GM11168 (cell line): ENCODE measurements around the gene RHOH.

Experiments
- in situ Hi-C: fragments of 300-500 bp; cut with MboI; formaldehyde crosslinking; loops from one replicate; pipeline ENCODE4 v1.12.0; 2022; ENCODE audit warnings: low sequenced_read_pairs; ENCODE audit not compliant: unreplicated experiment

Gene RHOH

DNA sequence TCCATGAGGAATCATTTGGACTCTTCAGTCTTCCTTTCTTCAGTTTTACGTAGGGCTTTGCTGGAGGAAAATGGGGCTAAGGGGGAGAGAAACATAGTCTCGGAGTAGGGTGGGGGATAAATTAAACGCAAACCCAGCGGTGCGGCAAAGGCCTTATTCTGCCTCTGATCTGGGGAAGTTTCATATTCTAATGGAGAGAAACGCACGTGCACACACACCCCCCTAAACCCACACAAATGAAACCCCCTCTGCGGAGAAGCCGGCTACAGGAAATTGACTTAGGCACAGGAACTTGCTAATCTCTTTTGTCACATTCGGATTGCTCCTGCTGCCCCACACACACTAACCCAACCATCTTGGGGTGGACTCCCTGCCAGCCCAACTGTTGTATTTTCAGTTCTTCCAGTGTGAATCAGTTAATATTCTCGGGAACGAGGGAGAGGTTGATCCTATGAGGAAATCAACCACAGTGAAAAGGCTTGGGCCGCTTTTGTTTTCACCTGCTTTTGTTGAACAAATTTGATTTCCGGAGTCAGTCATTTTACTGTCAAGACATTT is at the start of gene RHOH:
Gene RHOH (plus strand): TSS at position 308 of the 558 bp plus-strand sequence. CDS start 46,356 bp downstream, outside the sequence.
- in situ Hi-C loops, result no loop called here

- in situ Hi-C loops, result loop anchor here (5.0 kb wide), 1 partner anchor 170 kb away; no protein-coding TSS in a partner anchor
Observed at GRCh38 chr4:40147490-40147889, 49.3 kb upstream of the RHOH start.

DNA sequence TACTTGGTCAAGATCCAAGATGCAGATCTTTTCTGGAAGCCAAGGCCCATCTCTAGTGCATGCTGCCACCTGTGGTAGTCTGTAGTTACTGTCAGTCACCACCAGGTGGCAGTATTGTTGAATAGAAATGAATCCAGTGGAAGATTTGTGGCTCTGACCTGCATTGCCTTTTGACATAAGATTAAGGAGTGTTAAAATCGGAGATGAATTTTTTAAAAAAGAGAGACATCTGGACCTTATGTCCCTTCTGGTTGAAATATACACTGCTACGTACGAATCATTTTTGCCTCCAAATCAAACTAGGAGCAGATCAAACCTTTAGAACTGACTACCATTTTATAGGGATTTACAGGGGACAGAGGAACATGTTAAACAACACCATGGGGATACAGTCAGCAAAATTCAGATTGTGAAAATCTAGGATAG is 46.9 kb upstream of the RHOH start:
- in situ Hi-C loops, result loop anchor here (5.0 kb wide), 1 partner anchor 167 kb away; no protein-coding TSS in a partner anchor

- in situ Hi-C loops, result no loop called here
Observed at GRCh38 chr4:40150932-40151331, 45.9 kb upstream of the RHOH start.

GRCh38 chr4:40152637-40153036 is 44.2 kb upstream of the RHOH start:
- in situ Hi-C loops, result no loop called here

- in situ Hi-C loops, result no loop called here
Observed at GRCh38 chr4:40157436-40157835, 39.4 kb upstream of the RHOH start.

- in situ Hi-C loops, result no loop called here
Observed at GRCh38 chr4:40160258-40160657, 36.6 kb upstream of the RHOH start.

DNA sequence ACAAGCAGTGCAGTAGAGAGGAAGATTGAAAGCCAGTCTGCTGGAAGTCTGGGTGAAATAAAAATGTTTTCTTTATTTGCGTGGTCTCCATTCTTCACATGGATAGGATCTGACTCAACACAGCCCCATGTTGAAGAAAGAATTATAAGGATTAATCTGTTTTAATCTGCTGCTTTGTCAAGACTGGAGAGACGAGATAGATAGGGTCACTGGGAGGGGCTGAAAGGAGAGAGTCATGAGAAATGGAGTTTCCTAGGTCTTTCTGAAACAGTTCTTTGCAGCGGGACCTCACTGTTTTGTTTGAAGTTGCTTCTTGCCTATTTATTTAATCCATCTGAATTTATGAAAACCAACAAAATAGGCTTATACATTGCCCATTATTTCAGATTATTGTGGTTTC is 32.4 kb upstream of the RHOH start:
- in situ Hi-C loops, result no loop called here

DNA sequence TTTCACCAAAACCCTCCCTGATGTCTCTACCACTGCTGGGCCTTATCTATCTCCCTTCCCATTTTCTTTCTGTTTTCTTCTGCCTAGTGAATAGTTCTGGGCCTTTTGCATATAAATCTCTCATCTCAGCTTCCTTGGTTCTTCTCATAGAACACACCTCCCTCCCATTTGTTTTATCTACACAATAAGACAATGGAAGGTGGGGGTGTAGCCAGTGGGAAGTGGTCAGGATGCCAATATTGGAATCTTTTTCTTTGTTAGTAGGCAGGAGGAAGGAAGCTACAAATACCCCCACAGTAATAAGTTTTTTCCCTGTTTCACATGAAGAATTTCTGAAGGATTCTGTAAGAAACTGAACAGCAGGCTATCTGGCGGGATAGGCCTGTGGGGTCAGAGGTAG is 30.9 kb upstream of the RHOH start:
- in situ Hi-C loops, result no loop called here

GRCh38 chr4:40168070-40168469 is 28.8 kb upstream of the RHOH start:
- in situ Hi-C loops, result no loop called here

DNA sequence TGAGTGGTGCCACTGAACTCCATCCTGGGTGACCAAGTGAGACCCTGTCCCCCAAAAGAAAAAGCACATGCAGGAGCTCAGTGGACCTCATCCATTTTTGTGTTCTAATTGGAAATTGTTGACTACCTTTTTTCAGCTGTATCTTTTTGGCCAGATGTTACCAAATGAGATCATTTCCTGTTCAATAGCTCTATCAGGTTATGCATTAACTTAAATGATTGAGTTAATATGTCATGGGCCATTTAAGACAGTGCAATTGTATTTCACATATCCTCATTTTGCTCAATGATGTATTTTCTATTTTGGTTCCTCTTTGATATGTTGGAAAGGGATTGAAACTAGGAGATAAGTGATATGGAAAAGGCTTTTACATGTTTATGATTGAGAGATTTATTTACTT is 26.2 kb upstream of the RHOH start:
- in situ Hi-C loops, result no loop called here

DNA sequence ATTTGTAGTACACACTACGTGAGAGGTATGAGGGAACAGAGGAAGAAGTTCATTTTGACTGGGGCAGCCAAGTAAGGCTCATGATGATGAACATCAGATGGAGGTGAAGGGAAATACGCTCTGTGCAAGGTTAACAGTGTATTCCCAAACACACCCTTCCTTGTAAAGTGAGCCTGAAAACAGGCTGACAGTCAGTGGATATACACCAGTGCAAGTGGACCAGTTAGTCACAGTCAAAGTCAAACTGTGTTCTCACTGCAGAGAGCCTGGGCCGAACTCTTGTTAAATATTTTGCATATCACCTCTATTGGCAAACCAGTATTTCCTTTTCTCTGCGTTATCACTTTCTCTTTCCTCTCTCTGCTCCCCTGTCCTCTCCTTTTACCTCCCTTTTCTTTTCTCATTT is 23.4 kb upstream of the RHOH start:
- in situ Hi-C loops, result no loop called here

- in situ Hi-C loops, result no loop called here
Observed at GRCh38 chr4:40176602-40177001, 20.2 kb upstream of the RHOH start.

- in situ Hi-C loops, result no loop called here
Observed at GRCh38 chr4:40177591-40177990, 19.2 kb upstream of the RHOH start.

DNA sequence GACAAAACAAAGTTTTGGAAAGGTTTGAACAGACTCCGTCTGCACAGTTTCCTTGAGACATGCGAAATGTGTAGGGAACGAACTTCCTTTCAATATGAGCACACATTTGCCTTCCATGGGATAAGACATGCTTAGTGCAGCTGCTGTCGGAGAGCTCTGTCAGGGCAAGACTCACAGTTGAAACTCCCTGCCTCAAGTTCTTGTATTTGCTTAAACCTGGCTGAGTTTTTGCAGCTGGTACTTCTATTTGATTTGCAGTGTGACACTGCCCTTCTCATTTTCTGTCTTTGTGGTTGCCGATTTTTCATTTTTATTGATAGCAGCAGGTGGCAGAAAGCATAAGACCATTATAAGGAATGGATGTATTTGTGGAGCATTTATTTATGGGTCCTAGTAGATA is 18.2 kb upstream of the RHOH start:
- in situ Hi-C loops, result no loop called here

DNA sequence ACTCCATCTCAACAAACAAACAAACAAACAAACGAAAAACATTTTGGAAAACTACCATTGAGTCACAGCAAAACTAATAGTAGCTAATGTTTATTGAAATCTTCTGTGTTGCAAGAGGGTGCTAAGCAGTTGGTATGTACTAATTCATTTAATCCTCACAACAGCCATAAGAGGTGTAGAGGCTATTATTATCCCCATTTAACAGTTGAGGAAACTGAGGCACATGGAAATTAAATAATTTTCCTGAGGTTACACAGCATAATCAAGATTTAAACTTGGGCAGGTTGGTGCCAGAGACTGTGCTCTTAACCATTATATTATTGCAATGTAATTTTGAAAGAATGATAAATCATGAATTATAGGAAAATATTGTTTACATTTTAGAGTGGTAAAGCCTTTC is 17.5 kb upstream of the RHOH start:
- in situ Hi-C loops, result no loop called here

DNA sequence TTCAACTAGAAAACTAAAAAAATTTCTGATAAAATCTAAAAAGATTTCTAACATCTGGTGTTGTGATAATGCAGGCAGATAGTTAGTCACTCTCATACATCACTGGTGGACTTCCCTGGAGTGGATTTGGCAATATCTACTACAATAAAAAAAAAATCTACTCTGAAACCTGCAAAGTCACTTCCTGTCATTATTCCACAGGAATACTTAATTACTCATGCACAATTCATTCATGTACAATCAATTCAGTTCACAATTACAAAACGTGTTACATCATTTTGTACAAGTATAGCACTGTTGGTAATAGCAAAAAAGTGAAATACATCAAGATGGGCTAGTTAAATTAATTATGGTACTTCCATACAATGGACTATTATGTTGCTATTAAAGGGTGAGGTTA is 16.5 kb upstream of the RHOH start:
- in situ Hi-C loops, result no loop called here

DNA sequence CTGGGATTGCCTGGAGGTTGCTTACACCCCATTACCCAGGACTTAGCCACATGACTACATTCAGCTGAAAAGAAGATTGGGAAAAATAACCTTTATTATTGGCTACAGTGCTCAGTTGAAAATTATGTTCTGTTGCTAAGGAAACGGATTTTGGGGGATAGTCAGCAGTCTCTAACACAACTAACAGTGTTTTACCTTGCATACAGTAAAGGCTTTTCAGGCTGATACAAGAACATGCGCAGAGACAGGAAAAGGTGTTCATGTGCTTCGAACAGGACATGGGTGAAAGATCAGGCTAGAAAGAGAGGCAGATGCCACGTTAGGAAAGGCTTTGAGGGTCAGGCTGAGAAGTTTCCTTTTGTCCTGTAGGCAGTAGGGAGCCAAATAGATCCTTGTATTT is 14.8 kb upstream of the RHOH start:
- in situ Hi-C loops, result no loop called here

DNA sequence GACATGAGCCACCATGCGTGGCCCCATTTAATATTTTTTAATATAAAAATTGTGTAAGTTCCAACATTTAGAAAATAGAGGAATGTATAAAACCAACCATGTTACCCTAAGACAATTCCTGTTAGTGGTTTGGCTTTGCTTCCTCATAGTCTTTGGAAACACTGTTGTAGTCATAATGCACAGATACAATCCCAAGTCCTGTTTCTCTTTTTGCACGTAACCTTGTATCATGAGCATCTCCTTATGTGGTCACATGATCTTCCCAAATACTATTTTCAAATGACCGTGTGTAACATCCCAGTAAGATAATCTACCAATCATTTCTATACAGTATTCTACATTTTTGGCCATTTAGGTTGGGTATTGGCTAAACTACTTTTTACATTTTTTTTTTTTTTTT is 13.9 kb upstream of the RHOH start:
- in situ Hi-C loops, result no loop called here

DNA sequence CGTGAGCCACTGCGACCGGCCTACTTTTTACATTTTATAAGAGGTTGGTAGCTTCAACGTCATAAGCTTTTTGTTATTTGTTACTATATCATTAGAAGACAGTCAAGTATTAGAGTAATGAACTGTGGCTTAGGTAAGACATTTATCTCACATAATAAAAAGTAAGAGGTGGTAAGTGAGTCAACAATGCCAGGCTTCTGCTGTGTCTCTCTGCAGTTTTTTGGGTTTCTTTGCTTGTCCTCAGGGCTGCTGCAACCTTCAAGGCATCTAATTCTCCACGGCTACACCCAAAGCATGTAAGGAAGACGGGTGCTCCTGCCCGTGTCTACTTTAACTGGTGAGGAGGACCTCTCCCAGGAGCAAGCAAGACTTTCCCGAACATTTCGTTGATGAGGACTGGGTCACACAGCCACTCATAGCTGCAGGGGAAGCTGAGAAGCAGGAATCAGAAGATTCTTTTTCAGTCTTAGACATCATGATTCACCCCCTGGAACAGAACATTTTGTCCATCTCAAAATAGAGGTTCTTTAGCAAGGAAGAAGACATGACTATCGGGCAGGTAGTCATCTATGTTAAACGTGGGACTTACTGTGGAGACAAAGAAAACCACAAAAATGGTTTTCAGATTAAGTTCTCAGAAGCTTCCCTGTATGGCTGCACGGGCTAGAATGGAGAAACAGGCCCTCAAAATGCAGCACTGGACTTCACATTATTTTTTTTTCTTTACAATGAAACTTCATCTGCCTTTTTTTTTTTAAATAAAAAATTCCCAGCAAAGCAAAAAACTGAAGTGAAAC is 13.0 kb upstream of the RHOH start:
- in situ Hi-C loops, result no loop called here

DNA sequence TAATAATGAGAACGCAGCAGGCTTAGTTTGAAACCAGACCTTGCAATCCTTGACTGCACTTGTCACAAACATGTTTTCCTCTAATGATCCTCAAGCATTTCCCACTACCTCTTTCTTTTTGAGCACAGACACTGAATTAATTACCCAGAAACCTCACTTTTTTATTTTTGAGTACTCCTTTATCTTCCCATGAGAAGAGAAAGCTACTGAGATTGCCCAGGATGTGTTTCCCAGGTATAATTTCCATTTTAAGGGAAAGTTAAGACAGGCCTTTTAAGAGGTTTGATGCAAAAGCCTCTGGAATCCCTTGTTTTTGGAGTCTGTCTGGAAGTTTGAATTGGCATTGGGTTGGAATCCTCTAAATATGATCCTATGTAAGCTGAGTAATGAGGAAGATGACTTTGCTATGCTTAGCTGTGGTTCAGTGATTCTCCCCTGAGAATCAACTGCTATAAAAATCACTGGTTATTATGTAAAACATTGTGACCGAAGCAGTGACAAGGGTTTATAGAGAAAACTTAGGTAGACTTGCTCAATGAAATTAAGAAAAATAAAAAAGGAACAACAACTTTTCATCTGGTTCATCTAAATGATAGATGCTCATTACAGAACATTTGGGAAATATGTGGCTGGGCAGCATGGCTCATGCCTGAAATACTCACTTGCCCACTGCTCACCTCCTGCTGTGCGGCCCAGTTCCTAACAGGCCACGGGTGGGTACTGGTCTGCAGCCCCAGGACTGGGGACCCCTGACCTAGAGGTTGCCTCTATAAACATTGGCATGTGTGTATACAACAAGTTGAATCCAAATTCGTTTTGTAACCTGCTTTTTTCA is 10.8 kb upstream of the RHOH start:
- in situ Hi-C loops, result no loop called here
